ENCODE results near the gene NPAS3. TPM values are rescaled to one million over a fixed set of nuclear protein-coding genes. Genes with fewer than 3 reads are reported as not detected.

NPAS3 gene
- total RNA-seq, 1 donor from 2014 or later = not detected

- Histone ChIP-seq H3F3A (ENCODE audit: low read depth) (no peaks in the 10 kb centered on the region), H3K4me2 (no peak overlapping the region), H3K36me3 (no peaks in the 10 kb centered on the region), H3K9me3 (ENCODE audit: low read depth) (no peaks in the 10 kb centered on the region), H2AFZ (replicated peaks) (no peak overlapping the region), H3K4me1 (peaks cover 24% of the 10 kb centered on the region), H3K4me3 (no peak overlapping the region), H3K79me2 (ENCODE audit: low read depth) (no peaks in the 10 kb centered on the region), H3K9ac (no peak overlapping the region), H4K20me1 (ENCODE audit: low read depth) (no peaks in the 10 kb centered on the region), H3K27me3 (no peaks in the 10 kb centered on the region), H3K27ac (no peak overlapping the region)
- Mint-ChIP-seq H3K27ac (no peak overlapping the region), H3K9me3 (no peaks in the 10 kb centered on the region), H3K4me1 (peaks cover 39% of the 10 kb centered on the region), H3K36me3 (peaks cover 3% of the 10 kb centered on the region), H3K27me3 (ENCODE audit: insufficient read depth, low read depth) (no peaks in the 10 kb centered on the region), H3K4me3 (no peak overlapping the region)
- TF ChIP-seq CTCF (IDR thresholded peaks at IDR 0.05) = no peak
- TF ChIP-seq EZH2 (IDR thresholded peaks at IDR 0.05) = no peak
- no peak for TF ChIP-seq EZH2phosphoT487 (IDR thresholded peaks at IDR 0.05)
- no peak for DNase-seq (ENCODE audit: low spot score)
Observed at GRCh38 chr14:33063521-33063920, 124.8 kb downstream of the NPAS3 start.

GRCh38 chr14:33065634-33066033 lies 127.0 kb downstream of the NPAS3 start:
- H3K9me3 ChIP-seq (ENCODE audit: low read depth) = no peaks in the 10 kb centered on the region
- H3F3A ChIP-seq (ENCODE audit: low read depth) = no peaks in the 10 kb centered on the region
- no peak overlapping the region for H3K9ac ChIP-seq
- no peaks in the 10 kb centered on the region for H3K27me3 ChIP-seq
- no peak for TF ChIP-seq CTCF (IDR thresholded peaks at IDR 0.05)
- TF ChIP-seq EZH2phosphoT487 (IDR thresholded peaks at IDR 0.05) = no peak
- TF ChIP-seq EZH2 (IDR thresholded peaks at IDR 0.05) = no peak
- peaks cover 23% of the 10 kb centered on the region for H3K4me1 ChIP-seq
- Mint-ChIP-seq H3K9me3 (no peaks in the 10 kb centered on the region), H3K4me3 (no peak overlapping the region), H3K27ac (no peak overlapping the region), H3K4me1 (peaks cover 52% of the 10 kb centered on the region), H3K36me3 (peaks cover 5% of the 10 kb centered on the region), H3K27me3 (ENCODE audit: insufficient read depth, low read depth) (no peaks in the 10 kb centered on the region)
- no peak overlapping the region for H2AFZ ChIP-seq (replicated peaks)
- no peaks in the 10 kb centered on the region for H3K36me3 ChIP-seq
- DNase-seq (ENCODE audit: low spot score) = no peak
- H3K4me3 ChIP-seq = no peak overlapping the region
- H3K4me2 ChIP-seq = no peak overlapping the region
- no peaks in the 10 kb centered on the region for H3K79me2 ChIP-seq (ENCODE audit: low read depth)
- H4K20me1 ChIP-seq (ENCODE audit: low read depth) = no peaks in the 10 kb centered on the region
- H3K27ac ChIP-seq = no peak overlapping the region

- H3F3A ChIP-seq (ENCODE audit: low read depth) = no peaks in the 10 kb centered on the region
- no peak overlapping the region for H3K4me2 ChIP-seq
- no peaks in the 10 kb centered on the region for H3K27me3 ChIP-seq
- peaks cover 2% of the 10 kb centered on the region for H3K36me3 Mint-ChIP-seq
- H3K27me3 Mint-ChIP-seq (ENCODE audit: insufficient read depth, low read depth) = no peaks in the 10 kb centered on the region
- H4K20me1 ChIP-seq (ENCODE audit: low read depth) = no peaks in the 10 kb centered on the region
- TF ChIP-seq EZH2 (IDR thresholded peaks at IDR 0.05) (no peak), EZH2phosphoT487 (IDR thresholded peaks at IDR 0.05) (no peak), CTCF (IDR thresholded peaks at IDR 0.05) (no peak)
- peak overlapping the region; percentile 26 for H3K27ac Mint-ChIP-seq
- no peak overlapping the region for H3K27ac ChIP-seq
- no peaks in the 10 kb centered on the region for H3K36me3 ChIP-seq
- peaks cover 37% of the 10 kb centered on the region for H3K4me1 Mint-ChIP-seq
- no peaks in the 10 kb centered on the region for H3K9me3 Mint-ChIP-seq
- no peak overlapping the region for H2AFZ ChIP-seq (replicated peaks)
- no peak overlapping the region for H3K4me3 Mint-ChIP-seq
- H3K4me3 ChIP-seq = no peak overlapping the region
- H3K4me1 ChIP-seq = peaks cover 11% of the 10 kb centered on the region
- H3K9me3 ChIP-seq (ENCODE audit: low read depth) = no peaks in the 10 kb centered on the region
- DNase-seq (ENCODE audit: low spot score) = no peak
- no peaks in the 10 kb centered on the region for H3K79me2 ChIP-seq (ENCODE audit: low read depth)
- H3K9ac ChIP-seq = no peak overlapping the region
Observed at GRCh38 chr14:33068040-33068439, 129.4 kb downstream of the NPAS3 start.
